DOHH2 (cell line): ENCODE results near the gene CENPM.
A peak's percentile ranks its signal among the peaks of the same experiment; 100 is the strongest.

Experiments used
- EZH2phosphoT487 ChIP-seq: fragments of 200-600 bp; sonication (generic); IDR thresholded peaks from 2 replicates; pipeline ENCODE4 v1.6.1; 2017; ENCODE audit warnings: borderline replicate concordance, mild to moderate bottlenecking, antibody characterized with exemption, low read length, moderate library complexity, mixed read lengths
- TF ChIP-seq, protein P1 (sequence below): fragments of 200-600 bp; sonication (generic); IDR thresholded peaks from one replicate; pipeline ENCODE4 v1.5.1; 2014; ENCODE audit warnings: antibody characterized with exemption, mild to moderate bottlenecking, low read depth, low read length; ENCODE audit not compliant: poor library complexity, severe bottlenecking

DNA sequence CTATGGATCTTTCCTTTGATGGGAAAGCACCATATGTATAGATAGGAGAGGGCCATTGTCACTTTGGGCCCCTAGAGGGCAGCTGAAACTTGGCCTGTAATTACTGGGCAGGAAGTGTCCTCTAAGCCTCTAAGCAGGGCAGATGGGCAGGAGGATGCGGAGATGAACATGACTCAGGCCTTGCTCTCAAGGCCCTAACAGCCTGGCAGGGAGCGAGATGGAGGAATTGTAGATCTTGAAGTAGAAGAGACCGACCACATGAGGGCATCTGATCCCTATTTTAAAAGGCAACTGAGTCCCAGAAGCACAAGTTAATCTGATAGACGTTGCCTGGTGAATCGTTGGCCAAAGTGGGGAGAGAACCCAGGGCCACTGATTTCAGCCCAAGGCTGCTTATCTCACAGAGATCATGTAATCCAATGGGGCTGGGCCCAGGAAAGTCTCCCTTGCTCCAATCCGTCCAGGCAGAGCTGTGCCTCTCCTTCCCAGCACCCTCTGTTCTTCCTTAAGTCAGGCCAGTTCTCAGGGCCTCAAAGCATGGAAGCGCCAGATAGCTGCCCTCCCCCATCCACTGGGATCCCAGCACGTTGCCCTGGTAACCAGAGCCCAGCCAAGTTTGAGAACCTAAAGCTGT, 19.8 kb upstream of the CENPM start:
- TF ChIP-seq, protein P1, sequence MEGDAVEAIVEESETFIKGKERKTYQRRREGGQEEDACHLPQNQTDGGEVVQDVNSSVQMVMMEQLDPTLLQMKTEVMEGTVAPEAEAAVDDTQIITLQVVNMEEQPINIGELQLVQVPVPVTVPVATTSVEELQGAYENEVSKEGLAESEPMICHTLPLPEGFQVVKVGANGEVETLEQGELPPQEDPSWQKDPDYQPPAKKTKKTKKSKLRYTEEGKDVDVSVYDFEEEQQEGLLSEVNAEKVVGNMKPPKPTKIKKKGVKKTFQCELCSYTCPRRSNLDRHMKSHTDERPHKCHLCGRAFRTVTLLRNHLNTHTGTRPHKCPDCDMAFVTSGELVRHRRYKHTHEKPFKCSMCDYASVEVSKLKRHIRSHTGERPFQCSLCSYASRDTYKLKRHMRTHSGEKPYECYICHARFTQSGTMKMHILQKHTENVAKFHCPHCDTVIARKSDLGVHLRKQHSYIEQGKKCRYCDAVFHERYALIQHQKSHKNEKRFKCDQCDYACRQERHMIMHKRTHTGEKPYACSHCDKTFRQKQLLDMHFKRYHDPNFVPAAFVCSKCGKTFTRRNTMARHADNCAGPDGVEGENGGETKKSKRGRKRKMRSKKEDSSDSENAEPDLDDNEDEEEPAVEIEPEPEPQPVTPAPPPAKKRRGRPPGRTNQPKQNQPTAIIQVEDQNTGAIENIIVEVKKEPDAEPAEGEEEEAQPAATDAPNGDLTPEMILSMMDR = peak; percentile 59
- TF ChIP-seq EZH2phosphoT487 = no peak
